Astrocyte of the cerebellum (primary cell): ENCODE data around the gene SLC25A6.

ENCODE experiments used
- DNase-seq: peaks from one replicate; pipeline ENCODE4 v3.0.0-alpha.2; 2011; ENCODE audit warnings: low read depth
- H3K4me3 ChIP-seq: 2 replicates; pipeline ENCODE4 v1.5.1; 2011; ENCODE audit warnings: mild to moderate bottlenecking, low read depth, low read length, moderate library complexity
- CTCF ChIP-seq: IDR thresholded peaks from 2 replicates; pipeline ENCODE4 v1.5.1; 2012; ENCODE audit warnings: low read length, low read depth, moderate library complexity, mild to moderate bottlenecking; ENCODE audit errors: missing control alignments
- in situ Hi-C: cut with HindIII; loops from 2 replicates; pipeline ENCODE4 v1.10.0; 2017; ENCODE audit warnings: low sequenced_read_pairs

Gene SLC25A6

GRCh38 chrX:1397001-1397400 lies 5.1 kb upstream of the SLC25A6 start:
- TF ChIP-seq CTCF: no peak
- no peak for DNase-seq
- H3K4me3 ChIP-seq: no peak overlapping the region
- in situ Hi-C loops: no loop called here

GRCh38 chrX:1395646-1396216 lies 3.8 kb upstream of the SLC25A6 start:
- no peak overlapping the region for H3K4me3 ChIP-seq
- no peak for DNase-seq
- no peak for TF ChIP-seq CTCF
- in situ Hi-C loops: no loop called here

- in situ Hi-C loops: no loop called here
- DNase-seq: no peak
- no peak for TF ChIP-seq CTCF
- H3K4me3 ChIP-seq: no peak overlapping the region
Measured at GRCh38 chrX:1394731-1395501, 3.0 kb upstream of the SLC25A6 start.

- no peak for DNase-seq
- TF ChIP-seq CTCF: no peak
- H3K4me3 ChIP-seq: no peak overlapping the region
- in situ Hi-C loops: no loop called here
Measured at GRCh38 chrX:1393871-1394615, 2.1 kb upstream of the SLC25A6 start.

- peak; percentile 27 for DNase-seq
- TF ChIP-seq CTCF: no peak
- in situ Hi-C loops: no loop called here
- peak overlapping the region; percentile 99 for H3K4me3 ChIP-seq
Measured at GRCh38 chrX:1392376-1393068, 609 bp upstream of the SLC25A6 start.

GRCh38 chrX:1391370-1391706 lies 575 bp downstream of the SLC25A6 start:
- peak overlapping the region; percentile 99 for H3K4me3 ChIP-seq
- in situ Hi-C loops: no loop called here
- TF ChIP-seq CTCF: no peak
- DNase-seq: no peak
